Neuronal stem cell (in vitro differentiated cells): ENCODE measurements around the gene ZNF599. TPM values are rescaled to one million over a fixed set of nuclear protein-coding genes. Genes with fewer than 3 reads are reported as not detected.

Experiments used
- DNase-seq: peaks from one replicate; pipeline ENCODE4 v3.0.0-alpha.2; 2013; ENCODE audit warnings: low spot score
- H2AFZ ChIP-seq: one replicate; pipeline ENCODE4 v1.6.1; 2013; ENCODE audit warnings: mild to moderate bottlenecking, low read length, inconsistent platforms
- H2AK5ac ChIP-seq: 2 replicates; pipeline ENCODE4 v1.6.1; 2013; ENCODE audit warnings: low read depth, mild to moderate bottlenecking, inconsistent platforms, low read length, moderate library complexity, mixed read lengths
- H2BK120ac ChIP-seq: 2 replicates; pipeline ENCODE4 v1.6.1; 2013; ENCODE audit warnings: low read depth, mild to moderate bottlenecking, inconsistent platforms, low read length, moderate library complexity, mixed read lengths
- H2BK12ac ChIP-seq: one replicate; pipeline ENCODE4 v1.6.1; 2013; ENCODE audit warnings: low read length, inconsistent platforms
- H2BK15ac ChIP-seq: 2 replicates; pipeline ENCODE4 v1.6.1; 2013; ENCODE audit warnings: mild to moderate bottlenecking, low read length, inconsistent platforms, mixed read lengths
- H2BK5ac ChIP-seq: one replicate; pipeline ENCODE4 v1.6.1; 2013; ENCODE audit warnings: inconsistent platforms, mild to moderate bottlenecking, low read length, moderate library complexity
- H3K14ac ChIP-seq: one replicate; pipeline ENCODE4 v1.6.1; 2013; ENCODE audit warnings: low read length, inconsistent platforms
- H3K18ac ChIP-seq: 2 replicates; pipeline ENCODE4 v1.6.1; 2013; ENCODE audit warnings: low read length, inconsistent platforms
- H3K23ac ChIP-seq: 2 replicates; pipeline ENCODE4 v1.6.1; 2013; ENCODE audit warnings: low read depth, mild to moderate bottlenecking, mixed read lengths, low read length, inconsistent platforms; ENCODE audit not compliant: poor library complexity
- H3K27ac ChIP-seq: replicated peaks from 3 replicates; pipeline ENCODE4 v1.5.1; 2013; ENCODE audit warnings: low read length, inconsistent platforms
- H3K27me3 ChIP-seq, 3 experiments: 2 replicates each; pipeline ENCODE4 v1.6.1; 2013; ENCODE audit warnings: low read length in 3 of 3, mild to moderate bottlenecking in 2 of 3, inconsistent platforms in 1 of 3, low read depth in 1 of 3, mixed read lengths in 1 of 3, moderate library complexity in 1 of 3; ENCODE audit not compliant: control insufficient read depth in 3 of 3, insufficient read depth in 3 of 3
- H3K36me3 ChIP-seq, 2 donors: replicated peaks in 1 of 2; 2 replicates each; pipeline ENCODE4 v1.6.1; 2013; ENCODE audit warnings: low read length in 2 of 2; ENCODE audit not compliant: control insufficient read depth in 2 of 2, insufficient read depth in 2 of 2
- H3K4ac ChIP-seq: 2 replicates; pipeline ENCODE4 v1.6.1; 2013; ENCODE audit warnings: inconsistent platforms, mild to moderate bottlenecking, low read length, moderate library complexity
- H3K4me1 ChIP-seq, 2 donors: 1 replicate in 1 of 2; 2 replicates in 1 of 2; pipeline ENCODE4 v1.6.1; 2013; ENCODE audit warnings: low read length in 2 of 2, low read depth in 1 of 2; ENCODE audit not compliant: control insufficient read depth in 2 of 2, insufficient read depth in 1 of 2
- H3K4me2 ChIP-seq: one replicate; pipeline ENCODE4 v1.6.1; 2013; ENCODE audit warnings: mild to moderate bottlenecking, low read length, inconsistent platforms; ENCODE audit not compliant: insufficient read depth, poor library complexity, severe bottlenecking
- H3K4me3 ChIP-seq, 2 donors: 2 replicates each; pipeline ENCODE4 v1.5.1; 2013; ENCODE audit warnings: low read length in 2 of 2, mild to moderate bottlenecking in 2 of 2, inconsistent platforms in 1 of 2, moderate library complexity in 1 of 2
- H3K79me1 ChIP-seq: one replicate; pipeline ENCODE4 v1.6.1; 2013; ENCODE audit warnings: low read depth, mild to moderate bottlenecking, inconsistent platforms, low read length, moderate library complexity
- H3K9ac ChIP-seq: one replicate; pipeline ENCODE4 v1.6.1; 2013; ENCODE audit warnings: mild to moderate bottlenecking, low read depth, low read length, inconsistent platforms; ENCODE audit not compliant: poor library complexity
- H3K9me3 ChIP-seq, 2 donors: replicated peaks in 1 of 2; 2 replicates each; pipeline versions ENCODE3 to v1.6.1; 2013; ENCODE audit warnings: low read length in 2 of 2, mild to moderate bottlenecking in 2 of 2, inconsistent platforms in 1 of 2, low read depth in 1 of 2, mixed read lengths in 1 of 2, moderate library complexity in 1 of 2; ENCODE audit not compliant: control insufficient read depth in 2 of 2, insufficient read depth in 1 of 2
- H4K8ac ChIP-seq: one replicate; pipeline ENCODE4 v1.6.1; 2013; ENCODE audit warnings: low read depth, mild to moderate bottlenecking, inconsistent platforms, low read length, moderate library complexity
- H4K91ac ChIP-seq: one replicate; pipeline ENCODE4 v1.6.1; 2013; ENCODE audit warnings: low read length, low read depth, mild to moderate bottlenecking, inconsistent platforms; ENCODE audit not compliant: poor library complexity
- WGBS, 2 donors: extraction: QIAGEN DNeasy Blood & Tissue Kit; methylation state at CpG; one replicate each; pipeline ENCODE4 v1.1.7; 2013; ENCODE audit warnings: missing lambda C conversion rate in 2 of 2, mixed read lengths in 1 of 2; ENCODE audit not compliant: insufficient read length in 2 of 2, insufficient replicate concordance in 1 of 2; ENCODE audit errors: extremely low coverage in 2 of 2; 5-methylcytosine and 5-hydroxymethylcytosine counted together
- polyA plus RNA-seq, 2 experiments: library from polyadenylated mRNA; stranded (reverse); fragments of 200-250 nt; gene quantifications; one replicate each; pipeline ENCODE4 v1.2.3, GENCODE V29; 2013

The ZNF599 gene
- 5.9 TPM for polyA plus RNA-seq (2013, experiment 1 of 2)
- polyA plus RNA-seq (2013, experiment 2 of 2), result 5.4 TPM

GRCh38 chr19:34772697-34773554, at the start of gene ZNF599:
ZNF599 (minus strand) TSS chr19:34773215; CDS start chr19:34772841, 374 bp downstream.
- H3K9me3 ChIP-seq, result peaks cover 13 to 42% of the 10 kb centered on the region in 2 donors

GRCh38 chr19:34818270-34818669, 45.3 kb upstream of the ZNF599 start:
- Histone ChIP-seq H3K79me1 (no peaks in the 10 kb centered on the region), H3K9me3 (peaks cover 0 to 10% of the 10 kb centered on the region in 2 donors), H2BK120ac (no peak overlapping the region), H2AK5ac (no peak overlapping the region), H4K91ac (no peak overlapping the region), H4K8ac (no peak overlapping the region), H3K4me2 (no peak overlapping the region), H3K9ac (no peak overlapping the region), H3K4me3 (no peak overlapping the region), H3K36me3 (peaks cover 0 to 9% of the 10 kb centered on the region in 2 donors), H3K4me1 (no peaks in the 10 kb centered on the region), H2BK5ac (no peak overlapping the region), H3K27ac (no peak overlapping the region), H2BK12ac (no peak overlapping the region), H3K18ac (no peak overlapping the region), H2AFZ (no peak overlapping the region), H2BK15ac (no peak overlapping the region), H3K14ac (no peak overlapping the region), H3K23ac (no peak overlapping the region), H3K27me3 (no peaks in the 10 kb centered on the region), H3K4ac (no peak overlapping the region)
- no CpG with 5 or more reads among the region's 2 CpGs for WGBS, 2 donors
- no peak for DNase-seq

More at GRCh38 chr19:34772697-34773554, at the start of gene ZNF599:
- H3K23ac ChIP-seq, result peak within 1 kb of the TSS; percentile 49
- H3K4ac ChIP-seq, result no peak within 1 kb of the TSS
- no peak within 1 kb of the TSS for H2BK5ac ChIP-seq
- H3K79me1 ChIP-seq, result no peaks in the 10 kb centered on the region
- H2AK5ac ChIP-seq, result no peak within 1 kb of the TSS
- no peak within 1 kb of the TSS for H4K8ac ChIP-seq
- peaks cover 0 to 2% of the 10 kb centered on the region in 2 donors for H3K4me1 ChIP-seq
- H3K27me3 ChIP-seq, result no peaks in the 10 kb centered on the region
- no peak within 1 kb of the TSS for H2BK12ac ChIP-seq
- H3K36me3 ChIP-seq, result peaks cover 4 to 26% of the 10 kb centered on the region in 2 donors
- H3K9ac ChIP-seq, result peak within 1 kb of the TSS; percentile 87
- H3K27ac ChIP-seq, result no peak within 1 kb of the TSS
- H4K91ac ChIP-seq, result no peak within 1 kb of the TSS
- H2BK120ac ChIP-seq, result no peak within 1 kb of the TSS
- DNase-seq, result peak; percentile 79
- no peak within 1 kb of the TSS for H2BK15ac ChIP-seq
- WGBS, 2 donors, result no CpG with 5 or more reads among the region's 69 CpGs
- peak within 1 kb of the TSS; percentile 51 for H3K14ac ChIP-seq
- peak within 1 kb of the TSS; percentile 82 to 95 for H3K4me3 ChIP-seq
- peak within 1 kb of the TSS; percentile 94 for H2AFZ ChIP-seq
- peak within 1 kb of the TSS; percentile 92 for H3K4me2 ChIP-seq
- peak within 1 kb of the TSS; percentile 71 for H3K18ac ChIP-seq

- no peaks in the 10 kb centered on the region for H3K4me1 ChIP-seq
- H3K18ac ChIP-seq, result no peak overlapping the region
- H2BK15ac ChIP-seq, result no peak overlapping the region
- H2AFZ ChIP-seq, result no peak overlapping the region
- no peaks in the 10 kb centered on the region for H3K27me3 ChIP-seq
- no peak overlapping the region for H3K14ac ChIP-seq
- no peak overlapping the region for H2BK12ac ChIP-seq
- H2AK5ac ChIP-seq, result no peak overlapping the region
- H2BK120ac ChIP-seq, result no peak overlapping the region
- no peak overlapping the region for H2BK5ac ChIP-seq
- H3K4ac ChIP-seq, result no peak overlapping the region
- no peak overlapping the region for H4K91ac ChIP-seq
- peak overlapping the region; percentile 35 for H3K9ac ChIP-seq
- no peak overlapping the region for H3K27ac ChIP-seq
- DNase-seq, result no peak
- H3K36me3 ChIP-seq, result peaks cover 0 to 9% of the 10 kb centered on the region in 2 donors
- H3K4me3 ChIP-seq, result no peak overlapping the region
- H3K23ac ChIP-seq, result no peak overlapping the region
- peaks cover 0 to 16% of the 10 kb centered on the region in 2 donors for H3K9me3 ChIP-seq
- no peak overlapping the region for H3K4me2 ChIP-seq
- H3K79me1 ChIP-seq, result no peaks in the 10 kb centered on the region
- WGBS, 2 donors, result no CpG with 5 or more reads among the region's 2 CpGs
- H4K8ac ChIP-seq, result no peak overlapping the region
Measured at GRCh38 chr19:34816708-34817107, 43.7 kb upstream of the ZNF599 start.

- H3K4me1 ChIP-seq, result no peaks in the 10 kb centered on the region
- WGBS, 2 donors, result no CpG with 5 or more reads among the region's 3 CpGs
- no peak for DNase-seq
Measured at GRCh38 chr19:34808566-34808965, 35.6 kb upstream of the ZNF599 start.

More at GRCh38 chr19:34808566-34808965, 35.6 kb upstream of the ZNF599 start:
- H2BK15ac ChIP-seq, result no peak overlapping the region
- H2BK12ac ChIP-seq, result no peak overlapping the region
- H4K91ac ChIP-seq, result no peak overlapping the region
- no peak overlapping the region for H2BK120ac ChIP-seq
- peaks cover 3 to 26% of the 10 kb centered on the region in 2 donors for H3K9me3 ChIP-seq
- H3K4ac ChIP-seq, result no peak overlapping the region
- no peak overlapping the region for H3K9ac ChIP-seq
- no peak overlapping the region for H2AK5ac ChIP-seq
- H2BK5ac ChIP-seq, result no peak overlapping the region
- H2AFZ ChIP-seq, result no peak overlapping the region
- no peak overlapping the region for H3K23ac ChIP-seq
- H3K27ac ChIP-seq, result no peak overlapping the region
- H3K14ac ChIP-seq, result no peak overlapping the region
- H3K18ac ChIP-seq, result no peak overlapping the region
- no peak overlapping the region for H4K8ac ChIP-seq
- no peak overlapping the region for H3K4me3 ChIP-seq
- H3K36me3 ChIP-seq, result no peaks in the 10 kb centered on the region
- no peak overlapping the region for H3K4me2 ChIP-seq
- no peaks in the 10 kb centered on the region for H3K79me1 ChIP-seq
- H3K27me3 ChIP-seq, result peaks cover 0 to 4% (median 0%) of the 10 kb centered on the region in 3 experiments
